ENCODE data around the gene THBS3. TPM values are rescaled to one million over a fixed set of nuclear protein-coding genes. Genes with fewer than 3 reads are reported as not detected.
A peak's percentile ranks its signal among the peaks of the same experiment; 100 is the strongest.
"Not testable (repeated sequence)": the region's sequence is repeated elsewhere in the genome, so short reads cannot be mapped to it uniquely, and the experiment has no call there.

The THBS3 gene
- total RNA-seq, 1 experiment from 2014 or later = 2.8 TPM

- no peak for DNase-seq (ENCODE audit: low spot score)
Measured at GRCh38 chr1:155174324-155175280, 33.1 kb downstream of the THBS3 start.

DNA sequence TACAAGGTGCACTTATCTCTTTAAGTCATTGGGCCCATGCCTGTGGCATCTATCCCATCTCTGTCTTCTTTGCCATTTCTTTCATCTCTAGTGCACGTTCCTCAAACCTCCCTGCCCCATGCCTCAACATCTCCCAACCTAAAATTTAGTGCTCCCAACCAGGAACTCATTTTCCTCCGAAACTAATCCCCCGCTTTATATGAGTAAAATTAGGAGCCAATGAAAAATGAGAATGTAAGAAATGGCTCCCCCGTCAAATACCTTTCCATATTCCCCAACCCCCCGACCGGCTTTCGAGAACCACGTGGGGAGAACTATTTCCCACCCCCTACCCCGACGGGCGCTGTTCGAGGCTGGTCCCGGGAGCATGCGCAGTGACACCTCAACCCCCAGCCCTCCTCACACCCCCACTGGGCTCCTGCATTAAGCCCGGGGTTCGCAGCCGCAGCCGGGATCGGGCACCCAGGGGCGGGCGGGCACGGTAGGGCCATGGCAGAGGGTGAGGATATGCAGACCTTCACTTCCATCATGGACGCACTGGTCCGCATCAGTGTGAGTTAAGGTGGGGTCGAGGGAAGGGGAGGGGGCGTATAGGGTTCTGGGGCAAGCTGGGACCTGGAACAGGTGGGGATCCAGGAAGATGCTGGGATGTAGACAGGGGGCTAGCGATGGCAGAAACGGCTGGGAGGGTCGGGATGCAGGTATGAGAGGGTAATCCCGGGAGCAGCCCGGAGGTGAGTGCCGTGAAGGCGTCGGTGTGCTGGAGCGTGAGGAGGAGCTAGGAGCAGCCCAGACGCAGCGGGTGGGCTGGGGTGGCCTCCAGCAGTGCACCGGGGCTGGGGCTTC lies 34.0 kb downstream of the THBS3 start, which contains the start of gene TRIM46:
Gene TRIM46, plus strand, starts transcription at position 372 of the 846 bp plus-strand sequence. Its CDS starts 118 bp downstream, at position 490.
- peak; percentile 10 for DNase-seq (ENCODE audit: low spot score)

DNA sequence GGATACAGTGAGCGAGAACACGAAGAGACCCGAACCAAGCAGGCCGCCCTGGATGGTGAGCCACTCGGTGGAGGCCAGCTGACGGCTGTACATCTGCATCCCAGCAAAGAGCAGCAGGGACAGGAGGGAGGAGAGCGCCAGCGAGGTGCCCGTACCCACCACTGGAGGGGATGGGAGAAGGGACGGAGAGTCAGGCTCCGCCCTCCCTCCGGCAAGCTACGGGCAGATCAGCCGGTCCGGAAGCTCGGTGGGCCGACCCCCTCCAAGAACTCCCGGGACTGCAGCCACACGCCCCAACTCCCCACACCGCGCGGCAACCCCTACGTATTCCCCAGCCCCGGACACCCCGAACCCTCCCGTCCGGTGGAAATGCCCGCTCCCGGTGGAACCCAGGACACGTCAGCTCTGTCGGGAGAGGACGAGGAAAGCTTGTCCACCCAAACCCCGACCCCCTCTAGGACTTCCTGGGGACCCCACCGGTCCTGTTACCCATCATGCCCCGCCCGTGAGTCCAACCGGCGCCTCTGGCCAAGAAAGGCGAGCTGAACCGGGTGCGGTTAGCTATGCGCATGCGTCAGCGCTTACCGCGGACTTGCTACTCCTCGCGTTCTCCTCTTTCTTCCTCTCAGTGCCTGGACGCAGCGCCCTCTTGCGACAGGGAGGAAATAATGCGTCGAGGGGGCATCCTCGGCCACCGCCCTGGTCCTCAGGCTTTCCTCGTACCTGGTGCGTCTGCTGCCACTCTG lies 34.8 kb downstream of the THBS3 start, which contains the start of gene KRTCAP2:
Gene KRTCAP2, minus strand, starts transcription at position 573 of the 746 bp plus-strand sequence. Its CDS starts 80 bp downstream, at position 493.
- DNase-seq (ENCODE audit: low spot score) = peak; percentile 96

DNA sequence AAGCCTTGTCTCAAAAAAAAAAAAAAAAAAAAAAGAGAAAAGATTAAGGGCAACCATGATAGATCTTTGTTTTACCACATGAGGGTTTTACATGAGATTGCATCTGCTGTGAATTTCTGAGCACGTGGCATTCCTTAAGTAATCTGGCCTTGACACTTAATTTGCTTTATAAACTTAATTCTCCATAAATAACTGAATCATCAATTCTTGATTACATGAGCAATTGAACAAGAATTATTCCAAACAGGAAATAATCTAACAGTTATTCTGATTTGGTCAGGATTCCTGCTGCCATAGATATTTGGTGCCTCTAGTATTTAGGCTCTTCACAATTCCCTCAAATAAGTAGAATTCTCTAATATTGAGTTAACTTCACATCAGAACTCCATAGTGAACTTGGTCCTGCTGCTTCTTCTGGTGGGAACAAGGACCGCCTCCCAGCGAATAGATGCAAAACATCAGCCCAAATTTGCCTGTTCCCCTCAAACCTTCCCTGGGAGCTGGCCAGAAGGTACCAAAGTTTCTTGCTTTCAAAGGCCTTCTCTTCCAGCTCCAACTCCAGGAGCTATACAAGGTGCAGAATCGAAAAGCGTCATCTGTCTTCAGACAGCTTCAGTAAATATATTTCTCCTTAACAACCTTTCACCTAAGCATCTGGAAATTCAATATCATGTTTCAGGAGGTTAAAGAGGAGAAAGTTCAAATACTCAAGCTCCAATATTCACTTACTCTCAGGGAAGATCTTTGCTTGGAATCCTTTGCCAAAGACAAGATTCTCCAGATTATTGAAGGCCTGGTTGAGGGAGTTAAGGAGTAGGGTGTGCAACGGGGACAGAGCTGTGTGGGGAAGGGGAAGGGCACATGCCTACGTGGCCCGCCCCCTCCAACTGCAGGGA lies 35.6 kb downstream of the THBS3 start:
- DNase-seq (ENCODE audit: low spot score) = no peak

GRCh38 chr1:155170806-155171205 lies 36.9 kb downstream of the THBS3 start:
- no peak for DNase-seq (ENCODE audit: low spot score)

DNA sequence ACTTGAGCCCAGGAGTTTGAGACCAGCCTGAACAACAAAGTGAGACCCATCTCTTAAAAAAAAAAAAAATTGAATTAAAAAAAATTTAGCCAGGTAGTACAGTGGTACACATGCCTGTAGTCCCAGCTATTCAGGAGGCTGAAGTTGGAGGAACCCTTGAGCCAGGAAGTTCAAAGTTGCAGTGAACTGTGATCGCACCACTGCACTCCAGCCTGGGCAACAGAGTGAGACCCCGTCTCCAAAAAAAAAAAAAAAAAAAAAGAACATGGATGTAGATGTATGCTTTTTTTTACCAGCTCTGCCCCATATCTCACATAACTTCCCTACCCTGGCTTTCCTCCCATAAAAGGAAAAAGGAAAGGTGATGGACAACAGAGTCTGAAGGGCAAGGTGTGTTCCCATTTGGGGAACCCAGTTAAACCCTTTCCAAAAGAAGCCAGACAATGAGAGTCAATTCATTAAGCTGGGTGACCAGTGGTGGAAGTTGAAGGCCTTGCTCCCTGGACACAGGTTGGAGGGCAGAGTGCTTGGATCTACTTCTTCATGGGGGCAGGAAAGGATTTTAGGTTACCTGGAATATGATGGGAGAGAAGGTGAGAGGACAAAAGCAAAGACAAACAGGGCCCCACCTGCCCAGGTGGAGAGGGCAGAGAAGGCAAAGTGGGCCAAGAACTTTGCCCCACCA lies 37.5 kb downstream of the THBS3 start:
- DNase-seq (ENCODE audit: low spot score) = no peak

GRCh38 chr1:155169541-155169940 lies 38.2 kb downstream of the THBS3 start:
- DNase-seq (ENCODE audit: low spot score) = no peak

DNA sequence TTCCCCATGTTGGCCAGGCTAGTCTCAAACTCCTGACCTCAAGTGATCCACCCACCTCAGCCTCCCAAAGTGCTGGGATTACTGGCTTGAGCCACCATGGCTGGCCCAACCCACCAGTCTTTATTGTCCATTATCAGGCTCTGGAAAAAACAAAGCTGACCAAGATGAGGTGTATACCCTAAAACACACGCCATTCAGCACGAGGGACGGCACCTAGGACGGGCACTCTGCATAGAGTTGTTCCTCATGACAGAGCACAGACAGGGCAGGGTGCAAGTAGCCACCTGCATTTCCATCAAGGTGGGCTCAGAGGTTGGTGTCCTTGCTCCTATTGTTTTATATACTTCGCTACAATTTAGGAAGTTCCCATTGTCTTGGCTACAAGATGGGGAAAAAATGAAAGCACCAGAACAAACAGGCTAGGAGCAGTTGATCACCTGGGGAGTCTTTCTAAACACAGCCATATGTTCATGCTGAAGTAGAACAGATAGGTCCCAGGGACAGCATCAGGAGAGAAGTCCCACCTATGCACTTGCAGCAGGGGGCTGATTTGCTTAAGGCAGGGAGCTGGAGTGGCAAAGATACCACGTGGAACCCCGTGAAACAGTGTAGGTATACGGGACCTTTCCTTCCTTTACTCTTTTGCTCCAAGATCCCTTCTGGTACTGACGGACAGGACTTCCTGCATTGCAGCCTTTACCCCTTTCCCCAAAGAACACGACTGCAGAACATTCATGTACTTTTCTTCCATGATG lies 39.1 kb downstream of the THBS3 start:
- no peak for DNase-seq (ENCODE audit: low spot score)

- not testable (repeated sequence) for DNase-seq (ENCODE audit: low spot score)
Measured at GRCh38 chr1:155168105-155168445, 39.6 kb downstream of the THBS3 start.

GRCh38 chr1:155167166-155168104 lies 40.3 kb downstream of the THBS3 start:
- DNase-seq (ENCODE audit: low spot score) = peak; percentile 80

DNA sequence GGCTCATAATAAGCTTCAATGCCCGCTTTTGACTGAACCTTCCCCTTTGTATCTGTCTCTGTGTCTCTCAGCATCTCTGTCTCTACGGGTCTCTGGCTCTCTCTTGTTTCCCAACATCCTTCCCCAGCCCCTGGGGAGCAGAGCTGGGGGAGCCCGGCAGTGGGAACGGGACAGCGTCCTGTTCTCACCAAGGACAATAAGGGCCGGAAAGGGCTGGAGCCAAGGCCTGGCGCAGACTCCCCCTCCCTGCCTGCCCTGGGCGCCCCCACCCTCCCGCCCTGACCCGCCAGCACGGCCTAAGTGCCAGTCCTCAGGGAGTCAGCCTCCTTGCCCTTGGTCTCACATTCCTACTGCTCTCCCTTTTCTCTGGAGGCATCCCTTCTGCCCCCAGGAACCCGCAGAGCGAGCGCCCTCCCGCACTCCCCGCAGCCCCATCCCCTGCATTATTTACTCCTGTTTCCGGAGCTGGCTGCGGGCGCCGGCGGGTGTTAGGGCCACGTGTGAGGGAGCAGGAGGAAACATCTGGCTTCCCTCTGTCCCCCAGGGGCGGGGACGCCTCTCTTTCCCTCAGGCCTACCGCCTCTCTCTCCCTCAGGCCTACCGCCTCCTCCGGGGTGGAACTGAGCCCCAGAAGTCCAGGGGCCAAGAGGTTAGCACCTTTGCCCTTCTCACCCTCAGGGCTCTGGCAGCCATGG lies 41.1 kb downstream of the THBS3 start:
- DNase-seq (ENCODE audit: low spot score) = no peak

DNA sequence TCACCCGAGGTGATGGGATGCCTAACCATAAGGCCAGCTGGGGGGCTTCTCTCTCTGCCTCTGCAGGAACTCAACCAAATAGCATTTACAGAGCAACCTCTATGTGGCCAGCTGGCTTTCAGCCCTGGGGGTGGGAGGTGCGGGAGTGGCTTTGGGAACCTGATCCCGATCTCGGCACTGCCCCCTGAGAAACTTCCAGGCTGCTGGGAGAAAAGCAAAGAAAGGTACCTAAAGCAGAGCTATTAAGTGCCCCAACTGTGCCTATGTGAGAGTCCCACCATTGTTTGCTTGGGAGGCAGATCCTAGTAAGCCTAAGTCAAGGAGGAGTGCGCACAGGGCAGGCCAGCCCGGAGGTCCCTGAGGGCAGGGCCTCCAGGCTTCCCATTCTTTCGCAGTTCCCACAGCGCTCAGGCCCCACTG lies 41.6 kb downstream of the THBS3 start:
- DNase-seq (ENCODE audit: low spot score) = no peak

DNA sequence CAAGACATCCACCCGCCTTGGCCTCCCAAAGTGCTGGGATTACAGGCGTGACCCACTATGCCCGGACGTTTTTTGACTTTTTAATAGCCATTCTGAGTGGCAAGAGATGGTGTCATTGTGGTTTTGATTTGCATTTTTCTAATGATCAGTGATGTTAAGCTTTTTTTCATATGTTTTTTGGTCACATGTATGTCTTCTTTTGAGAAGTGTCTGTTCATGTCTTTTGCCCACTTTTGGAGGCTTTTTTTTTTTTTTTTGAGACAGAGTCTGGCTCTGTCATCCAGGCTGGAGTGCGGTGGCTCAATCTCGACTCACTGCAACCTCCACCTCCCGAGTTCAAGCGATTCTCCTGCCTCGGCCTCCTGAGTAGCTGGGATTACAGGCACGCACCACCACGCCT lies 43.1 kb downstream of the THBS3 start:
- not testable (repeated sequence) for DNase-seq (ENCODE audit: low spot score)

DNA sequence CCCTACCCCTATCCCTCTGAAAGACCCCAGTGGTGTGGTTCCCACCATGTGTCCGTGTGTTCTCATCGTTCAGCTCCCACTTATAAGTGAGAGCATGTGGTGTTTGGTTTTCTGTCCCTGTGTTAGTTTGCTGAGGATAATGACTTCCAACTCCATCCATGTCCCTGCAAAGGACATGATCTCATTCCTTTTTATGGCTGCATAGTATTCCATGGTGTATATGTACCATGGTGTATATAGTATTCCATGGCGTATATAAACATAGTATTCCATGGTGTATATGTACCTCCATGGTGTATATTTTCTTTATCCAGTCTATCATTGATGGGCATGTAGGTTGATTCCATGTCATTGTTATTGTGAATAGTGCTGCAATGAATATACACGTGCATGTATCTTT lies 43.9 kb downstream of the THBS3 start:
- not testable (repeated sequence) for DNase-seq (ENCODE audit: low spot score)

GRCh38 chr1:155162631-155163030 lies 45.1 kb downstream of the THBS3 start:
- not testable (repeated sequence) for DNase-seq (ENCODE audit: low spot score)

DNA sequence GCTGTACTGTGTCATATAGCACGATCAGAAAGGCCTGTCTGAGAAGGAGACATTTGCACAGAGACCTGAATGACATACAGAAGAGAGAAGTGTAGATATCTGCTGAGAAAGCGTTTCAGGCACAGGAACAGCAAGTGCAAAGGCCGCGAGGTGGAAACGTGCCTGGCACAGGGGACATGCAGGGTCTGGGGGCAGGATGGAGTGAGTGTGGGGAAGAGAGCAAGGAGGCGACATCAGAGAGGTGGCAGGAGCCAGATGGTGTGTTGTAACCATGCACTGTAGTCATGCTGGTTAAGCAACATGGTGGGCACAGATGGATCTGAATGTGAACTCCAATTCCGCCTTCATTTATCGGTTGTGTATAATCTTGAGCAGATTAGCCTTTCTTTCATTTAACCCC lies 47.6 kb downstream of the THBS3 start:
- DNase-seq (ENCODE audit: low spot score) = no peak

DNA sequence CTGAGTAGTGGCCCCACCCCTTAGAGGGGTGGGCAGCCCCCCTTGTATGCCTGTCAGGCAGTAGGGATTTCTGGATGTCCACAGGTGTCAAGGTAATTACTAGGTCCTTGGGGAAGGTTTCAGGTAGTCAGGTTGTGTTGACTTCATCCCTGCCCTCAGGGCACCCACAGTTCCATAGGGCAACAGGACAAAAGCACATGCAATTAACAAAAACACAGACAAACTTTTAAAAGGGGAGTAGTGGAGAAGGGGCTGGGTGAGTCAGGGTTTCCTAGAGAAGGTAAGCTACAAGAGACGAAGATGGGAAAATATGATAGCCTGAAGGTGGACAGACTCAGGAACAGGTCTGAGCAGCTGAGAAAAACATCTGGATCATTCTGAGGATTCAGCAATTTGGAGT lies 48.7 kb downstream of the THBS3 start:
- DNase-seq (ENCODE audit: low spot score) = no peak

Data from H4 (cell line).